ENCODE data around the gene MIB2. TPM values are rescaled to one million over a fixed set of nuclear protein-coding genes. Genes with fewer than 3 reads are reported as not detected.
"Not testable (repeated sequence)": the region's sequence is repeated elsewhere in the genome, so short reads cannot be mapped to it uniquely, and the experiment has no call there.

Gene MIB2
- total RNA-seq, 3 donors from 2014 or later (not counting 1 experiment from before 2014, with no cell fraction given): 44.9 to 54.1 (median 46.0) TPM

GRCh38 chr1:1630965-1631781, 15.9 kb downstream of the MIB2 start:
- Mint-ChIP-seq H3K27me3 (ENCODE audit: low read depth in 2 of 2) (no peaks in the 10 kb centered on the region), H3K4me3 (peak overlapping the region; percentile 83), H3K27ac (peak overlapping the region; percentile 93 to 96), H3K4me1 (peaks cover 5 to 16% of the 10 kb centered on the region in 2 donors), H3K36me3 (no peaks in the 10 kb centered on the region), H3K9me3 (no peaks in the 10 kb centered on the region)
- peak overlapping the region; percentile 42 for H3K4me3 ChIP-seq (ENCODE audit: low read length)
- no peaks in the 10 kb centered on the region for H3K9me3 ChIP-seq (ENCODE audit: control insufficient read depth, insufficient read depth, low read length)
- TF ChIP-seq CTCF (IDR thresholded peaks at IDR 0.05): no peak
- 9% methylated on average over 74 of the region's 79 CpGs for WGBS (ENCODE audit: insufficient coverage)
- intact Hi-C loops (cut with micrococcal nuclease): no loop called here
- peaks cover 35% of the 10 kb centered on the region for H3K4me1 ChIP-seq (ENCODE audit: control insufficient read depth, insufficient read depth, low read length)
- H3K27ac ChIP-seq (ENCODE audit: low read length): peak overlapping the region; percentile 90
- peaks cover under 1% of the 10 kb centered on the region for H3K36me3 ChIP-seq (ENCODE audit: control insufficient read depth, insufficient read depth, low read length)
- DNase-seq (peak; percentile 72), ATAC-seq (peak; percentile 2 to 5 (median 5))
- no peaks in the 10 kb centered on the region for H3K27me3 ChIP-seq (ENCODE audit: control insufficient read depth, insufficient read depth, low read length)

- H3K27ac Mint-ChIP-seq: peak within 1 kb of the TSS; percentile 93 to 96
- no peaks in the 10 kb centered on the region for H3K27me3 Mint-ChIP-seq (ENCODE audit: low read depth in 2 of 2)
- Histone ChIP-seq H3K4me3 (ENCODE audit: low read length) (peak within 1 kb of the TSS; percentile 42), H3K36me3 (ENCODE audit: control insufficient read depth, insufficient read depth, low read length) (peaks cover 6% of the 10 kb centered on the region), H3K27me3 (ENCODE audit: control insufficient read depth, insufficient read depth, low read length) (no peaks in the 10 kb centered on the region), H3K4me1 (ENCODE audit: control insufficient read depth, insufficient read depth, low read length) (peaks cover 29% of the 10 kb centered on the region), H3K9me3 (ENCODE audit: control insufficient read depth, insufficient read depth, low read length) (no peaks in the 10 kb centered on the region), H3K27ac (ENCODE audit: low read length) (peak within 1 kb of the TSS; percentile 90)
- WGBS (ENCODE audit: insufficient coverage): 4% methylated on average over 48 of the region's 48 CpGs
- TF ChIP-seq CTCF (IDR thresholded peaks at IDR 0.05): no peak
- peaks cover 5 to 16% of the 10 kb centered on the region in 2 donors for H3K4me1 Mint-ChIP-seq
- no peaks in the 10 kb centered on the region for H3K9me3 Mint-ChIP-seq
- no peak for ATAC-seq
- peak within 1 kb of the TSS; percentile 83 for H3K4me3 Mint-ChIP-seq
- no peaks in the 10 kb centered on the region for H3K36me3 Mint-ChIP-seq
- DNase-seq: peak in 1 of 2 donors; percentile 38
- intact Hi-C loops (cut with micrococcal nuclease): no loop called here
These were observed 16.6 kb downstream of the MIB2 start, which contains the start of gene MMP23B for GRCh38 chr1:1631782-1632420. TSS of gene MMP23B (plus strand) at chr1:1632173. CDS start at chr1:1632219, 46 bp downstream.

GRCh38 chr1:1633409-1633808, 18.1 kb downstream of the MIB2 start:
- H3K27ac Mint-ChIP-seq; H3K4me3 Mint-ChIP-seq; H3K9me3 Mint-ChIP-seq; ATAC-seq; H3K9me3 ChIP-seq (ENCODE audit: control insufficient read depth, insufficient read depth, low read length); H3K27me3 ChIP-seq (ENCODE audit: control insufficient read depth, insufficient read depth, low read length); H3K27ac ChIP-seq (ENCODE audit: low read length); intact Hi-C loops (cut with micrococcal nuclease); DNase-seq; H3K27me3 Mint-ChIP-seq (ENCODE audit: low read depth in 2 of 2); H3K36me3 Mint-ChIP-seq; H3K4me3 ChIP-seq (ENCODE audit: low read length): not testable (repeated sequence)
- peaks cover 17% of the 10 kb centered on the region for H3K4me1 ChIP-seq (ENCODE audit: control insufficient read depth, insufficient read depth, low read length)
- H3K4me1 Mint-ChIP-seq: peaks cover 5 to 10% of the 10 kb centered on the region in 2 donors
- H3K36me3 ChIP-seq (ENCODE audit: control insufficient read depth, insufficient read depth, low read length): peaks cover 13% of the 10 kb centered on the region
- no CpG with 5 or more reads among the region's 35 CpGs for WGBS (ENCODE audit: insufficient coverage)

- ATAC-seq; H3K4me3 ChIP-seq (ENCODE audit: low read length); H3K4me3 Mint-ChIP-seq; H3K9me3 Mint-ChIP-seq; intact Hi-C loops (cut with micrococcal nuclease); H3K36me3 Mint-ChIP-seq; H3K4me1 Mint-ChIP-seq; H3K27ac ChIP-seq (ENCODE audit: low read length); H3K27ac Mint-ChIP-seq; H3K9me3 ChIP-seq (ENCODE audit: control insufficient read depth, insufficient read depth, low read length); H3K27me3 ChIP-seq (ENCODE audit: control insufficient read depth, insufficient read depth, low read length); H3K27me3 Mint-ChIP-seq (ENCODE audit: low read depth in 2 of 2); DNase-seq: not testable (repeated sequence)
- WGBS (ENCODE audit: insufficient coverage): 98% methylated on average over 7 of the region's 13 CpGs
- Histone ChIP-seq H3K4me1 (ENCODE audit: control insufficient read depth, insufficient read depth, low read length) (peaks cover 12% of the 10 kb centered on the region), H3K36me3 (ENCODE audit: control insufficient read depth, insufficient read depth, low read length) (peaks cover 13% of the 10 kb centered on the region)
These were observed 19.3 kb downstream of the MIB2 start for GRCh38 chr1:1634613-1635012.

- H3K36me3 Mint-ChIP-seq; H3K9me3 Mint-ChIP-seq; H3K27ac Mint-ChIP-seq; H3K27me3 Mint-ChIP-seq (ENCODE audit: low read depth in 2 of 2); intact Hi-C loops (cut with micrococcal nuclease); H3K4me1 ChIP-seq (ENCODE audit: control insufficient read depth, insufficient read depth, low read length); H3K27ac ChIP-seq (ENCODE audit: low read length); H3K9me3 ChIP-seq (ENCODE audit: control insufficient read depth, insufficient read depth, low read length); ATAC-seq; DNase-seq; H3K27me3 ChIP-seq (ENCODE audit: control insufficient read depth, insufficient read depth, low read length); H3K4me3 Mint-ChIP-seq; H3K4me3 ChIP-seq (ENCODE audit: low read length); H3K4me1 Mint-ChIP-seq: not testable (repeated sequence)
- 97% methylated on average over 37 of the region's 37 CpGs for WGBS (ENCODE audit: insufficient coverage)
- H3K36me3 ChIP-seq (ENCODE audit: control insufficient read depth, insufficient read depth, low read length): peaks cover 15% of the 10 kb centered on the region
These were observed 21.6 kb downstream of the MIB2 start for GRCh38 chr1:1636621-1637478.

GRCh38 chr1:1637479-1637875, 22.2 kb downstream of the MIB2 start:
- H3K4me3 ChIP-seq (ENCODE audit: low read length); H3K27me3 ChIP-seq (ENCODE audit: control insufficient read depth, insufficient read depth, low read length); H3K4me3 Mint-ChIP-seq; H3K27ac Mint-ChIP-seq; H3K9me3 ChIP-seq (ENCODE audit: control insufficient read depth, insufficient read depth, low read length); ATAC-seq; H3K4me1 Mint-ChIP-seq; H3K9me3 Mint-ChIP-seq; DNase-seq; H3K4me1 ChIP-seq (ENCODE audit: control insufficient read depth, insufficient read depth, low read length); H3K36me3 Mint-ChIP-seq; H3K27me3 Mint-ChIP-seq (ENCODE audit: low read depth in 2 of 2); H3K27ac ChIP-seq (ENCODE audit: low read length); intact Hi-C loops (cut with micrococcal nuclease): not testable (repeated sequence)
- WGBS (ENCODE audit: insufficient coverage): 94% methylated on average over 8 of the region's 14 CpGs
- H3K36me3 ChIP-seq (ENCODE audit: control insufficient read depth, insufficient read depth, low read length): peaks cover 15% of the 10 kb centered on the region

All from natural killer cell (primary cell).